Spleen (tissue), 11 donors: Measurements from ENCODE around the gene MCTP1. TPM values are rescaled to one million over a fixed set of nuclear protein-coding genes. Genes with fewer than 3 reads are reported as not detected.

Experiments
- DNase-seq: peaks from one replicate; pipeline ENCODE4 v3.0.0-alpha.2; 2020
- H3K27ac ChIP-seq, 8 donors: fragments of 200-600 bp; sonication (generic) in 7 of 8; 1 replicate in 4 of 8; 2 replicates in 4 of 8; pipeline versions ENCODE4 v1.5.0 to v1.8.0; 2016 to 2021; ENCODE audit warnings: inconsistent platforms in 4 of 8, mild to moderate bottlenecking in 4 of 8, moderate library complexity in 1 of 8
- H3K27me3 ChIP-seq, 7 donors: fragments of 200-600 bp; sonication (generic) in 6 of 7; replicated peaks in 1 of 7; 1 replicate in 4 of 7; 2 replicates in 3 of 7; pipeline versions ENCODE4 v1.5.0 to v1.8.0; 2016 to 2021; ENCODE audit warnings: inconsistent platforms in 3 of 7, mild to moderate bottlenecking in 1 of 7
- H3K36me3 ChIP-seq, 6 donors: fragments of 200-600 bp; sonication (generic) in 5 of 6; 1 replicate in 4 of 6; 2 replicates in 2 of 6; pipeline versions ENCODE4 v1.5.0 to v1.8.0; 2016 to 2021; ENCODE audit warnings: inconsistent platforms in 2 of 6
- H3K4me1 ChIP-seq, 6 donors: fragments of 200-600 bp; sonication (generic) in 5 of 6; 1 replicate in 3 of 6; 2 replicates in 3 of 6; pipeline versions ENCODE4 v1.5.0 to v1.8.0; 2016 to 2021; ENCODE audit warnings: inconsistent platforms in 3 of 6
- H3K4me3 ChIP-seq, 8 donors: fragments of 200-600 bp; sonication (generic) in 7 of 8; 1 replicate in 4 of 8; 2 replicates in 4 of 8; pipeline versions ENCODE4 v1.5.0 to v1.8.0; 2016 to 2021; ENCODE audit warnings: inconsistent platforms in 4 of 8, mild to moderate bottlenecking in 4 of 8, moderate library complexity in 2 of 8
- H3K9me3 ChIP-seq, 8 donors: fragments of 200-600 bp; sonication (generic) in 7 of 8; 1 replicate in 4 of 8; 2 replicates in 4 of 8; pipeline versions ENCODE4 v1.5.0 to v1.8.0; 2016 to 2021; ENCODE audit warnings: inconsistent platforms in 4 of 8
- POLR2A ChIP-seq, 3 donors: fragments of 450-650 bp; IDR thresholded peaks; one replicate each; pipeline ENCODE4 v1.5.1; 2017; ENCODE audit warnings: antibody characterized with exemption in 3 of 3, mild to moderate bottlenecking in 1 of 3
- POLR2AphosphoS5 ChIP-seq, 3 donors: sonication (generic); formaldehyde crosslinking; IDR thresholded peaks; one replicate each; pipeline ENCODE4 v1.5.1; 2017; ENCODE audit warnings: antibody characterized with exemption in 3 of 3
- WGBS, 5 donors: extraction: QIAGEN DNeasy Blood & Tissue Kit in 3 of 5; methylation state at CpG; one replicate each; pipeline versions ENCODE4 v1.1.5 to v1.1.7; 2013 to 2018; 5-methylcytosine and 5-hydroxymethylcytosine counted together
- intact Hi-C: fragments of 100-400 bp; cut with DNase I; formaldehyde crosslinking; loops from one replicate; pipeline ENCODE4 v1.15.0; 2023; ENCODE audit warnings: low total_unique reads
- polyA plus RNA-seq, 3 donors: library from polyadenylated mRNA; stranded (reverse); fragments of 200-250 nt; gene quantifications; one replicate each; pipeline ENCODE4 v1.2.1, GENCODE V29; 2013
- total RNA-seq, 7 donors: library from RNA; depleted of rRNA in 3 of 7; stranded (reverse); fragments of >200 nt in 3 of 7; fragmentation: NEBNext Ultra II Directional in 4 of 7; extraction: Animal tissue kit (Norgen Biotek cat#: 25700) in 4 of 7; gene quantifications; one replicate each; pipeline versions ENCODE4 v1.1.0 to v1.2.1, GENCODE V29; 2016 to 2021
- TF ChIP-seq, protein P1 (sequence below), 11 experiments: fragments of 200-600 bp in 7 of 11; fragments of 450-650 bp in 4 of 11; sonication (generic) in 4 of 11; IDR thresholded peaks in 8 of 11; conservative IDR thresholded peaks in 3 of 11; 1 replicate in 7 of 11; 2 replicates in 4 of 11; pipeline versions ENCODE4 v1.4.0 to v1.8.0; 2016 to 2021; ENCODE audit warnings: antibody characterized with exemption in 11 of 11, inconsistent platforms in 4 of 11, mild to moderate bottlenecking in 1 of 11
- donor health status: healthy with polysubstance abuse.
- donor health status: DM: no; HTN: no; CAD: no; lungs with moderate emphysema.
- donor health status: DM: no; HTN: no; CAD: no.
- donor health status: Bipolar disorder and iron deficiency.
- donor health status: healthy.
- donor health status: DM: no; HTN: no; CAD: no.
- donor health status: DM: yes; HTN: yes; CAD: no.

The MCTP1 gene
- total and polyA plus RNA-seq, 10 donors = 1.2 to 57.2 (median 29.4) TPM

- TF ChIP-seq, protein P1, sequence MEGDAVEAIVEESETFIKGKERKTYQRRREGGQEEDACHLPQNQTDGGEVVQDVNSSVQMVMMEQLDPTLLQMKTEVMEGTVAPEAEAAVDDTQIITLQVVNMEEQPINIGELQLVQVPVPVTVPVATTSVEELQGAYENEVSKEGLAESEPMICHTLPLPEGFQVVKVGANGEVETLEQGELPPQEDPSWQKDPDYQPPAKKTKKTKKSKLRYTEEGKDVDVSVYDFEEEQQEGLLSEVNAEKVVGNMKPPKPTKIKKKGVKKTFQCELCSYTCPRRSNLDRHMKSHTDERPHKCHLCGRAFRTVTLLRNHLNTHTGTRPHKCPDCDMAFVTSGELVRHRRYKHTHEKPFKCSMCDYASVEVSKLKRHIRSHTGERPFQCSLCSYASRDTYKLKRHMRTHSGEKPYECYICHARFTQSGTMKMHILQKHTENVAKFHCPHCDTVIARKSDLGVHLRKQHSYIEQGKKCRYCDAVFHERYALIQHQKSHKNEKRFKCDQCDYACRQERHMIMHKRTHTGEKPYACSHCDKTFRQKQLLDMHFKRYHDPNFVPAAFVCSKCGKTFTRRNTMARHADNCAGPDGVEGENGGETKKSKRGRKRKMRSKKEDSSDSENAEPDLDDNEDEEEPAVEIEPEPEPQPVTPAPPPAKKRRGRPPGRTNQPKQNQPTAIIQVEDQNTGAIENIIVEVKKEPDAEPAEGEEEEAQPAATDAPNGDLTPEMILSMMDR (IDR thresholded peaks at IDR 0.05 in 8 of 11, conservative IDR thresholded peaks at IDR 0.05 in 3 of 11) = no peak
- TF ChIP-seq POLR2AphosphoS5 (IDR thresholded peaks at IDR 0.05) (no peak), POLR2A (IDR thresholded peaks at IDR 0.05) (no peak)
- intact Hi-C loops = no loop called here
- no peak for DNase-seq
- 71 to 85% (median 84%) methylated on average over 1 of the region's 1 CpG for WGBS, 5 donors
- no peak overlapping the region for H3K4me3 ChIP-seq
- no peaks in the 10 kb centered on the region for H3K4me1 ChIP-seq
- H3K27me3 ChIP-seq = no peaks in the 10 kb centered on the region
- H3K27ac ChIP-seq = no peak overlapping the region
- H3K9me3 ChIP-seq = no peaks in the 10 kb centered on the region
- H3K36me3 ChIP-seq = no peaks in the 10 kb centered on the region
Measured at GRCh38 chr5:94725142-94725541, 559.8 kb downstream of the MCTP1 start.

GRCh38 chr5:94715768-94716167, 569.1 kb downstream of the MCTP1 start:
- Histone ChIP-seq H3K27me3 (no peaks in the 10 kb centered on the region), H3K27ac (no peak overlapping the region), H3K36me3 (peaks cover 0 to 39% (median 6%) of the 10 kb centered on the region in 6 donors), H3K4me3 (no peak overlapping the region), H3K9me3 (no peaks in the 10 kb centered on the region), H3K4me1 (no peaks in the 10 kb centered on the region)
- TF ChIP-seq POLR2A (IDR thresholded peaks at IDR 0.05) = no peak
- TF ChIP-seq, protein P1 (IDR thresholded peaks at IDR 0.05 in 8 of 11, conservative IDR thresholded peaks at IDR 0.05 in 3 of 11) = no peak
- TF ChIP-seq POLR2AphosphoS5 (IDR thresholded peaks at IDR 0.05) = no peak
- 80 to 91% (median 85%) methylated on average over 3 of the region's 3 CpGs for WGBS, 5 donors
- intact Hi-C loops = no loop called here
- no peak for DNase-seq

GRCh38 chr5:94711785-94712184, 573.1 kb downstream of the MCTP1 start:
- no peak overlapping the region for H3K4me3 ChIP-seq
- no peaks in the 10 kb centered on the region for H3K4me1 ChIP-seq
- TF ChIP-seq, protein P1 (IDR thresholded peaks at IDR 0.05 in 8 of 11, conservative IDR thresholded peaks at IDR 0.05 in 3 of 11) = no peak
- TF ChIP-seq POLR2A (IDR thresholded peaks at IDR 0.05) (no peak), POLR2AphosphoS5 (IDR thresholded peaks at IDR 0.05) (no peak)
- no peaks in the 10 kb centered on the region for H3K9me3 ChIP-seq
- no peak for DNase-seq
- H3K27me3 ChIP-seq = no peaks in the 10 kb centered on the region
- H3K36me3 ChIP-seq = peaks cover 0 to 76% (median 11%) of the 10 kb centered on the region in 6 donors
- no peak overlapping the region for H3K27ac ChIP-seq
- intact Hi-C loops = no loop called here

- H3K27ac ChIP-seq = no peak overlapping the region
- no peak overlapping the region for H3K4me3 ChIP-seq
- WGBS, 5 donors = 91 to 95% (median 93%) methylated on average over 1 of the region's 1 CpG
- H3K4me1 ChIP-seq = no peaks in the 10 kb centered on the region
- no peaks in the 10 kb centered on the region for H3K27me3 ChIP-seq
- no peak for DNase-seq
- intact Hi-C loops = no loop called here
- TF ChIP-seq POLR2A (IDR thresholded peaks at IDR 0.05) (no peak), POLR2AphosphoS5 (IDR thresholded peaks at IDR 0.05) (no peak)
- TF ChIP-seq, protein P1 (IDR thresholded peaks at IDR 0.05 in 8 of 11, conservative IDR thresholded peaks at IDR 0.05 in 3 of 11) = no peak
- no peaks in the 10 kb centered on the region for H3K9me3 ChIP-seq
- H3K36me3 ChIP-seq = peaks cover 0 to 76% (median 11%) of the 10 kb centered on the region in 6 donors
Measured at GRCh38 chr5:94709277-94709676, 575.6 kb downstream of the MCTP1 start.
